Suprapubic skin (tissue), 4 donors: ENCODE measurements around the gene SMOC2. TPM values are rescaled to one million over a fixed set of nuclear protein-coding genes. Genes with fewer than 3 reads are reported as not detected.

ENCODE experiments used
- DNase-seq, 2 donors: peaks; one replicate each; pipeline ENCODE4 v3.0.0-alpha.2; 2019; ENCODE audit warnings: low spot score in 2 of 2
- H3K27ac ChIP-seq: fragments of 200-600 bp; sonication (generic); one replicate; pipeline ENCODE4 v1.5.1; 2019
- H3K27me3 ChIP-seq: fragments of 200-600 bp; sonication (generic); one replicate; pipeline ENCODE4 v1.5.1; 2019
- H3K36me3 ChIP-seq: fragments of 200-600 bp; sonication (generic); one replicate; pipeline ENCODE4 v1.5.1; 2019
- H3K4me1 ChIP-seq: fragments of 200-600 bp; sonication (generic); one replicate; pipeline ENCODE4 v1.5.1; 2019
- H3K4me3 ChIP-seq: fragments of 200-600 bp; sonication (generic); one replicate; pipeline ENCODE4 v1.5.1; 2019; ENCODE audit warnings: mild to moderate bottlenecking
- H3K9me3 ChIP-seq: fragments of 200-600 bp; sonication (generic); one replicate; pipeline ENCODE4 v1.5.1; 2019
- EP300 ChIP-seq: sonication (generic); formaldehyde crosslinking; IDR thresholded peaks from one replicate; pipeline ENCODE4 v1.6.1; 2017; ENCODE audit warnings: antibody characterized with exemption
- POLR2A ChIP-seq, 2 donors: fragments of 450-650 bp; IDR thresholded peaks; one replicate each; pipeline ENCODE4 v1.6.1; 2017; ENCODE audit warnings: antibody characterized with exemption in 2 of 2, mild to moderate bottlenecking in 2 of 2, moderate library complexity in 2 of 2
- POLR2AphosphoS5 ChIP-seq, 3 donors: sonication (generic); formaldehyde crosslinking; IDR thresholded peaks; one replicate each; pipeline ENCODE4 v1.6.1; 2017; ENCODE audit warnings: antibody characterized with exemption in 3 of 3
- WGBS: methylation state at CpG from one replicate; pipeline ENCODE4 v1.1.5; 2018; 5-methylcytosine and 5-hydroxymethylcytosine counted together
- total RNA-seq, 4 donors: library from RNA; depleted of rRNA; stranded (reverse); fragments of >200 nt; gene quantifications; one replicate each; pipeline ENCODE4 v1.1.0, GENCODE V29; 2016
- TF ChIP-seq, protein P1 (sequence below), 2 donors: fragments of 200-600 bp in 1 of 2; fragments of 450-650 bp in 1 of 2; sonication (generic) in 1 of 2; IDR thresholded peaks; one replicate each; pipeline ENCODE4 v1.5.1; 2016 to 2019; ENCODE audit warnings: antibody characterized with exemption in 2 of 2, mild to moderate bottlenecking in 1 of 2, moderate library complexity in 1 of 2

SMOC2 gene
- total RNA-seq, 4 donors from 2014 or later: 16.2 to 22.9 (median 18.8) TPM

DNA sequence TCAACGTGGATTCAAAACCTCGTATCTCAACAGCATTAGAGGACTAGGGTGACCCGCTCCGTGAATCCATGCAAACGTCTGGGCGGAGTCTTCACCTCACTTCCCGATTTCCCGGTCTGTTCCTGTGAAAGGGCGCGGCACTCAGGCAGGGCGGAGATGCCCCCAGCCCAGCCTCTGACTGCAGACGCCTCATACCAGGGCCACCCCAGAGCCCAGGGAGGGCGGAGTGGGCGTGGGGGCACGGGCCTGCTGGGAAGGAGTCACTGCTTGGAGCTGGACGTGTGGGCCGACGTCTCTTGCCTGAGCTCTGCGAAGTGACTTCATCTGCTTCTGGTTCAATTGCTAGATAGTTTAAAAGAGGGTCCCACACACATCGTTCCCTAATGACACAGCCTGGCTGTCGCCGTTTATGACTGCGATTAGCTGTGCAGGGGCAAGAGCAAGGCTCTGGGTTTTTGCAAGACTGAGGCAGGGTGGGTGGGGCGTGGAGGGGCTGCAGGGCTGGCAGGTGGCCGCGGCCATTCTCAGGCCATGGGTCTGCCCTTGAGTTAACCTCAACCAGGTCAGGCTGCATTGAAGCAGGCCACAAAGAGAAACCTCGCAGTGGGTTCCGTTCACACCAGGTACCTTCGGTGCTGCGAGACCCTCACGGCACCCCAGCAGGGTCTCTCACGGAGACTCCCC lies 15.0 kb downstream of the SMOC2 start:
- no peak overlapping the region for H3K4me3 ChIP-seq
- no peak overlapping the region for H3K27ac ChIP-seq
- H3K4me1 ChIP-seq: peaks cover 43% of the 10 kb centered on the region
- H3K27me3 ChIP-seq: no peaks in the 10 kb centered on the region
- WGBS: 73% methylated on average over 27 of the region's 32 CpGs
- TF ChIP-seq POLR2AphosphoS5 (IDR thresholded peaks at IDR 0.05): no peak
- TF ChIP-seq EP300: no peak
- DNase-seq: no peak
- H3K9me3 ChIP-seq: no peaks in the 10 kb centered on the region
- H3K36me3 ChIP-seq: no peaks in the 10 kb centered on the region

DNA sequence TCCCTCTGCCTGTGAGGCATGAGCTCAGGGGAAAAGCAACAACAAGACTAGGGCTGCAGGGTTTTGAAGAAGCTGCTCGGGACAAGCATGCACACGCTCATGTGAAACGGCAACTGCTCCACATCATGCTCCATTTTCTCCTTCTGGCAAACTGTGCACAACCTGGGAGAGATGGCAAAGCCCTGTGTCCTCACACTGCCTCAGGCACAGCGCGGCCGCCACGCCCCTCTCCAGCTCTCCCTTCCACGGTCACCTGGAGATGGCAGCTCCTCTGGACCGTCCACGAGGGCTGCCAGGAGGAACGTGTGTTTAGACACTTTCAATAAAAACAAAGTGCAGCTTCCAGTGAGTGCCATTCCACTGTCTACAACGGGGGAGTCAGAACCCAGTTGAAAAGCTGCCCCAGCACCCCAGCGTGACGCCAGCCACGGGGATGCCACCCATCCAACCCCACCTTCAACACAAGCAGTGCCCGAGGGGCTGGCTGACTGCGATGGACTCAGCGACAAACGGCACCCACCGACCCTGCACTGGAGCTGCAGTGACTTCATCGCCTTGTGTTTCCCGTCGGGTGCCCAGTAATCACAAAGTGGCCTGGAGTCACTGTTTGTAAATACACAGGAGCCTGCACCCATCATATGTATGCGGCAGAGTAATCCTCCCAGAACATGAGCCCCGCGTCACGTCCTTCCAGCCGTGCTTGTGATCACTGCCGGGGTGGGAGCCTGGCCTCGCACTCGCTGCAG lies 16.1 kb downstream of the SMOC2 start:
- no peak for DNase-seq
- no peak for TF ChIP-seq POLR2AphosphoS5 (IDR thresholded peaks at IDR 0.05)
- TF ChIP-seq POLR2A (IDR thresholded peaks at IDR 0.05): no peak
- TF ChIP-seq, protein P1, sequence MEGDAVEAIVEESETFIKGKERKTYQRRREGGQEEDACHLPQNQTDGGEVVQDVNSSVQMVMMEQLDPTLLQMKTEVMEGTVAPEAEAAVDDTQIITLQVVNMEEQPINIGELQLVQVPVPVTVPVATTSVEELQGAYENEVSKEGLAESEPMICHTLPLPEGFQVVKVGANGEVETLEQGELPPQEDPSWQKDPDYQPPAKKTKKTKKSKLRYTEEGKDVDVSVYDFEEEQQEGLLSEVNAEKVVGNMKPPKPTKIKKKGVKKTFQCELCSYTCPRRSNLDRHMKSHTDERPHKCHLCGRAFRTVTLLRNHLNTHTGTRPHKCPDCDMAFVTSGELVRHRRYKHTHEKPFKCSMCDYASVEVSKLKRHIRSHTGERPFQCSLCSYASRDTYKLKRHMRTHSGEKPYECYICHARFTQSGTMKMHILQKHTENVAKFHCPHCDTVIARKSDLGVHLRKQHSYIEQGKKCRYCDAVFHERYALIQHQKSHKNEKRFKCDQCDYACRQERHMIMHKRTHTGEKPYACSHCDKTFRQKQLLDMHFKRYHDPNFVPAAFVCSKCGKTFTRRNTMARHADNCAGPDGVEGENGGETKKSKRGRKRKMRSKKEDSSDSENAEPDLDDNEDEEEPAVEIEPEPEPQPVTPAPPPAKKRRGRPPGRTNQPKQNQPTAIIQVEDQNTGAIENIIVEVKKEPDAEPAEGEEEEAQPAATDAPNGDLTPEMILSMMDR (IDR thresholded peaks at IDR 0.05): no peak
- no peak for TF ChIP-seq EP300
- no peaks in the 10 kb centered on the region for H3K36me3 ChIP-seq
- WGBS: 57% methylated on average over 15 of the region's 31 CpGs
- H3K4me1 ChIP-seq: peaks cover 32% of the 10 kb centered on the region
- no peaks in the 10 kb centered on the region for H3K27me3 ChIP-seq
- no peak overlapping the region for H3K27ac ChIP-seq
- H3K4me3 ChIP-seq: peak overlapping the region; percentile 15
- H3K9me3 ChIP-seq: no peaks in the 10 kb centered on the region

DNA sequence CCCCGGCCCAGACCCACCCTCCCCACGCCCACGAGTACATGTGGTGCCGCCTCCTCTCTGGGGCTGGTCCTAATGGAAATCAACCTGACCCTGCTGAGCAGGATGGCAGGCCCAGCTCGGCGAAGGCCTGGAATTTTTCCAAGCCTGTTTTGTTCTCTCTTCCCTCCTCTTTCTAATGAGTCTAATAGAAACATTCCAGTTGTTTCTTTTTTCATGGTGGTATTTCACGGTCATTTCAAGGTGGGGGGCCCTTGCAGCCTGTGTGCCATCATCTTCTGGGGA lies 16.6 kb downstream of the SMOC2 start:
- no peaks in the 10 kb centered on the region for H3K36me3 ChIP-seq
- H3K4me1 ChIP-seq: peaks cover 26% of the 10 kb centered on the region
- no peak for DNase-seq
- H3K9me3 ChIP-seq: no peaks in the 10 kb centered on the region
- H3K27ac ChIP-seq: no peak overlapping the region
- no peak overlapping the region for H3K4me3 ChIP-seq
- 31% methylated on average over 4 of the region's 7 CpGs for WGBS
- TF ChIP-seq POLR2AphosphoS5 (IDR thresholded peaks at IDR 0.05) (no peak), EP300 (no peak), POLR2A (IDR thresholded peaks at IDR 0.05) (no peak)
- TF ChIP-seq, protein P1 (IDR thresholded peaks at IDR 0.05): no peak
- H3K27me3 ChIP-seq: no peaks in the 10 kb centered on the region

DNA sequence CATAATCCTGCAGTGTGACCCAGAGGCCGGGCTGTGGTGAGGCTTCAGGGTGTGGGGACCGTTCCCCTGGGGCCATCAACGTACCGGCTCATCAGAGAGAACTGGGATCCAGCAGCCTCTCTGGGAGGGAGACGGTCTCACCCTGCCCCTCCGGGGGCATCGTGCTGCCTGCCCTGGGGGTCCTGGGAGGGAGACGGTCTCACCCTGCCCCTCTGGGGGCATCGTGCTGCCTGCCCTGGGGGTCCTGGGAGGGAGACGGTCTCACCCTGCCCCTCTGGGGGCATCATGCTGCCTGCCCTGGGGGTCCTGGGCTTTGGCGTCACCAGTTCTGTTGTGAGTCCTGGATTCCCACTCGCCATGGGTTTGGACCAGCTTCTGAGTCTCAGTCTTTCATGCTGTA lies 17.1 kb downstream of the SMOC2 start:
- Histone ChIP-seq H3K9me3 (no peaks in the 10 kb centered on the region), H3K4me1 (peaks cover 21% of the 10 kb centered on the region), H3K27ac (no peak overlapping the region), H3K27me3 (no peaks in the 10 kb centered on the region), H3K36me3 (no peaks in the 10 kb centered on the region), H3K4me3 (no peak overlapping the region)
- no peak for DNase-seq
- WGBS: 92% methylated on average over 5 of the region's 12 CpGs
- TF ChIP-seq POLR2AphosphoS5 (IDR thresholded peaks at IDR 0.05): no peak
- TF ChIP-seq, protein P1 (IDR thresholded peaks at IDR 0.05): no peak
- no peak for TF ChIP-seq EP300
- no peak for TF ChIP-seq POLR2A (IDR thresholded peaks at IDR 0.05)

DNA sequence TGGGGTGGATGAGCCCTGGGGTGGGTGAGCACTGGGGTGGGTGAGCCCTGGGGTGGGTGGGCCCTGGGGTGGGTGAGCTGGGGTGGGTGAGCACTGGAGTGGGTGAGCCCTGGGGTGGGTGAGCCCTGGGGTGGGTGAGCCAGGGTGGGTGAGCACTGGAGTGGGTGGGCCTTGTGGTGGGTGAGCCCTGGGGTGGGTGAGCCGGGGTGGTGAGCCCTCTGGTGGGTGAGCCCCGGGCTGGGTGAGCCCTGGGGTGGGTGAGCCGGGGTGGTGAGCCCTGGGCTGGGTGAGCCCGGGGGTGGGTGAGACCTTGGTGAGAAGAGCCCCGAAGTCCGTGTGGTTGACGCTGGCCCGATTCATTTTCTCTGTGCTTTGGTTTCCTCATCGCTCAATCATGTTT lies 18.6 kb downstream of the SMOC2 start:
- no peaks in the 10 kb centered on the region for H3K27me3 ChIP-seq
- H3K9me3 ChIP-seq: no peaks in the 10 kb centered on the region
- TF ChIP-seq, protein P1 (IDR thresholded peaks at IDR 0.05): no peak
- TF ChIP-seq EP300 (no peak), POLR2AphosphoS5 (IDR thresholded peaks at IDR 0.05) (no peak), POLR2A (IDR thresholded peaks at IDR 0.05) (no peak)
- no peak for DNase-seq
- H3K4me1 ChIP-seq: peaks cover 17% of the 10 kb centered on the region
- H3K36me3 ChIP-seq: no peaks in the 10 kb centered on the region
- WGBS: 93% methylated on average over 9 of the region's 9 CpGs
- no peak overlapping the region for H3K4me3 ChIP-seq
- H3K27ac ChIP-seq: no peak overlapping the region
